SK-N-DZ (cell line): ENCODE results near the gene NEO1. TPM values are rescaled to one million over a fixed set of nuclear protein-coding genes. Genes with fewer than 3 reads are reported as not detected.

ENCODE experiments used
- DNase-seq: peaks from one replicate; pipeline ENCODE4 v3.0.0-alpha.2; 2015; ENCODE audit warnings: low spot score
- polyA plus RNA-seq, 2 experiments: library from polyadenylated mRNA; depleted of rRNA; stranded (reverse); fragments of >200 nt; gene quantifications; 2 replicates each; pipeline ENCODE4 v1.2.3, GENCODE V29; 2014

Gene NEO1
- polyA plus RNA-seq (2014; cell fraction: cytosol; rRNA removed), result 13.8 and 15.6 TPM in 2 replicates
- polyA plus RNA-seq (2014; cell fraction: nucleus; rRNA removed), result 7.7 and 20.0 TPM in 2 replicates

GRCh38 chr15:73051807-73052652 lies at the start of gene NEO1:
TSS of gene NEO1 (plus strand) at chr15:73052463. CDS start at chr15:73052676, 213 bp downstream.
- DNase-seq, result peak; percentile 88

- DNase-seq, result peak; percentile 60
Observed at GRCh38 chr15:73004462-73004861, 47.8 kb upstream of the NEO1 start.

- DNase-seq, result no peak
Observed at GRCh38 chr15:73005032-73005431, 47.2 kb upstream of the NEO1 start.

- no peak for DNase-seq
Observed at GRCh38 chr15:73005446-73005845, 46.8 kb upstream of the NEO1 start.

- no peak for DNase-seq
Observed at GRCh38 chr15:73006523-73006922, 45.7 kb upstream of the NEO1 start.

- no peak for DNase-seq
Observed at GRCh38 chr15:73009066-73010056, 42.9 kb upstream of the NEO1 start.

- peak; percentile 60 for DNase-seq
Observed at GRCh38 chr15:73010154-73011152, 41.8 kb upstream of the NEO1 start.

- DNase-seq, result no peak
Observed at GRCh38 chr15:73014904-73015303, 37.4 kb upstream of the NEO1 start.

GRCh38 chr15:73015493-73015892 lies 36.8 kb upstream of the NEO1 start:
- no peak for DNase-seq

- no peak for DNase-seq
Observed at GRCh38 chr15:73017987-73018386, 34.3 kb upstream of the NEO1 start.

- no peak for DNase-seq
Observed at GRCh38 chr15:73019154-73019553, 33.1 kb upstream of the NEO1 start.

- no peak for DNase-seq
Observed at GRCh38 chr15:73019601-73020146, 32.6 kb upstream of the NEO1 start.

- peak; percentile 16 for DNase-seq
Observed at GRCh38 chr15:73021139-73021621, 31.1 kb upstream of the NEO1 start.

GRCh38 chr15:73022161-73022560 lies 30.1 kb upstream of the NEO1 start:
- DNase-seq, result peak; percentile 22

GRCh38 chr15:73023071-73023470 lies 29.2 kb upstream of the NEO1 start:
- DNase-seq, result no peak

- no peak for DNase-seq
Observed at GRCh38 chr15:73024168-73024567, 28.1 kb upstream of the NEO1 start.

- DNase-seq, result peak; percentile 51
Observed at GRCh38 chr15:73026511-73027054, 25.7 kb upstream of the NEO1 start.

GRCh38 chr15:73028031-73028430 lies 24.2 kb upstream of the NEO1 start:
- no peak for DNase-seq

- no peak for DNase-seq
Observed at GRCh38 chr15:73028831-73029451, 23.3 kb upstream of the NEO1 start.
